ENCODE measurements around the gene SLITRK3. TPM values are rescaled to one million over a fixed set of nuclear protein-coding genes. Genes with fewer than 3 reads are reported as not detected.

SLITRK3 gene
- total RNA-seq, 1 donor from 2014 or later, result 2.9 TPM

- H3K4me3 ChIP-seq, result no peak overlapping the region
Measured at GRCh38 chr3:165170236-165170635, 25.9 kb downstream of the SLITRK3 start.

GRCh38 chr3:165169368-165169767 lies 26.8 kb downstream of the SLITRK3 start:
- no peaks in the 10 kb centered on the region for H3K27me3 ChIP-seq

More at GRCh38 chr3:165170236-165170635, 25.9 kb downstream of the SLITRK3 start:
- TF ChIP-seq POLR2A (IDR thresholded peaks at IDR 0.05) (no peak), POLR2AphosphoS5 (IDR thresholded peaks at IDR 0.05; ENCODE audit: insufficient read depth in 1 of 2, low read depth in 1 of 2) (no peak), CTCF (IDR thresholded peaks at IDR 0.05) (no peak)
- no peak for DNase-seq (ENCODE audit: extremely low spot score in 2 of 2)
- no peaks in the 10 kb centered on the region for H3K9me3 ChIP-seq
- no peaks in the 10 kb centered on the region for H3K36me3 ChIP-seq
- no peaks in the 10 kb centered on the region for H3K4me1 ChIP-seq
- H3K27me3 ChIP-seq, result no peaks in the 10 kb centered on the region
- H3K27ac ChIP-seq, result no peak overlapping the region
- intact Hi-C loops (cut with DNase I), result no loop called here

GRCh38 chr3:165162883-165163282 lies 33.3 kb downstream of the SLITRK3 start:
- no peaks in the 10 kb centered on the region for H3K36me3 ChIP-seq
- intact Hi-C loops (cut with DNase I), result no loop called here
- no peaks in the 10 kb centered on the region for H3K4me1 ChIP-seq
- no peaks in the 10 kb centered on the region for H3K9me3 ChIP-seq
- H3K27ac ChIP-seq, result no peak overlapping the region
- no peak for DNase-seq (ENCODE audit: extremely low spot score in 2 of 2)
- no peaks in the 10 kb centered on the region for H3K27me3 ChIP-seq
- H3K4me3 ChIP-seq, result no peak overlapping the region
- TF ChIP-seq POLR2AphosphoS5 (IDR thresholded peaks at IDR 0.05; ENCODE audit: insufficient read depth in 1 of 2, low read depth in 1 of 2), result no peak
- TF ChIP-seq CTCF (IDR thresholded peaks at IDR 0.05), result no peak
- no peak for TF ChIP-seq POLR2A (IDR thresholded peaks at IDR 0.05)

More at GRCh38 chr3:165169368-165169767, 26.8 kb downstream of the SLITRK3 start:
- Histone ChIP-seq H3K4me3 (no peak overlapping the region), H3K36me3 (no peaks in the 10 kb centered on the region), H3K9me3 (no peaks in the 10 kb centered on the region), H3K27ac (no peak overlapping the region), H3K4me1 (no peaks in the 10 kb centered on the region)
- no peak for DNase-seq (ENCODE audit: extremely low spot score in 2 of 2)
- intact Hi-C loops (cut with DNase I), result no loop called here
- TF ChIP-seq CTCF (IDR thresholded peaks at IDR 0.05), result no peak
- no peak for TF ChIP-seq POLR2A (IDR thresholded peaks at IDR 0.05)

- H3K27me3 ChIP-seq, result no peaks in the 10 kb centered on the region
- no peak overlapping the region for H3K4me3 ChIP-seq
- H3K4me1 ChIP-seq, result no peaks in the 10 kb centered on the region
- DNase-seq (ENCODE audit: extremely low spot score in 2 of 2), result no peak
- no peaks in the 10 kb centered on the region for H3K36me3 ChIP-seq
- intact Hi-C loops (cut with DNase I), result no loop called here
- no peak overlapping the region for H3K27ac ChIP-seq
- no peaks in the 10 kb centered on the region for H3K9me3 ChIP-seq
- TF ChIP-seq CTCF (IDR thresholded peaks at IDR 0.05) (no peak), POLR2AphosphoS5 (IDR thresholded peaks at IDR 0.05; ENCODE audit: insufficient read depth in 1 of 2, low read depth in 1 of 2) (no peak), POLR2A (IDR thresholded peaks at IDR 0.05) (no peak)
Measured at GRCh38 chr3:165159760-165160421, 36.3 kb downstream of the SLITRK3 start.

- H3K27ac ChIP-seq, result no peak overlapping the region
- H3K4me3 ChIP-seq, result no peak overlapping the region
- H3K4me1 ChIP-seq, result no peaks in the 10 kb centered on the region
- no peaks in the 10 kb centered on the region for H3K9me3 ChIP-seq
- DNase-seq (ENCODE audit: extremely low spot score in 2 of 2), result no peak
- H3K27me3 ChIP-seq, result no peaks in the 10 kb centered on the region
- intact Hi-C loops (cut with DNase I), result no loop called here
- no peaks in the 10 kb centered on the region for H3K36me3 ChIP-seq
- TF ChIP-seq CTCF (IDR thresholded peaks at IDR 0.05) (no peak), POLR2A (IDR thresholded peaks at IDR 0.05) (no peak), POLR2AphosphoS5 (IDR thresholded peaks at IDR 0.05; ENCODE audit: insufficient read depth in 1 of 2, low read depth in 1 of 2) (no peak)
Measured at GRCh38 chr3:165158011-165158410, 38.2 kb downstream of the SLITRK3 start.

Measured in vagina (tissue), 2 donors.